HG03439 (cell line): ENCODE results near the gene IFFO2.
"Not testable (repeated sequence)": the region's sequence is repeated elsewhere in the genome, so short reads cannot be mapped to it uniquely, and the experiment has no call there.

ENCODE experiments used
- ATAC-seq: cut with Tn5 transposase; IDR thresholded peaks from one replicate; pipeline ENCODE4 v1.9.1; 2021; ENCODE audit warnings: mild to moderate bottlenecking, moderate library complexity; ENCODE audit not compliant: unreplicated experiment

Gene IFFO2

GRCh38 chr1:18901147-18901951 lies 55.1 kb downstream of the IFFO2 start:
- ATAC-seq, result no peak

GRCh38 chr1:18900303-18900841 lies 56.1 kb downstream of the IFFO2 start:
- no peak for ATAC-seq

GRCh38 chr1:18899363-18900049 lies 57.0 kb downstream of the IFFO2 start:
- no peak for ATAC-seq

- ATAC-seq, result no peak
Measured at GRCh38 chr1:18898567-18898966, 57.9 kb downstream of the IFFO2 start.

- no peak for ATAC-seq
Measured at GRCh38 chr1:18895317-18895716, 61.2 kb downstream of the IFFO2 start.

- no peak for ATAC-seq
Measured at GRCh38 chr1:18893120-18893519, 63.4 kb downstream of the IFFO2 start.

- ATAC-seq, result not testable (repeated sequence)
Measured at GRCh38 chr1:18891858-18892257, 64.6 kb downstream of the IFFO2 start.

- ATAC-seq, result no peak
Measured at GRCh38 chr1:18891426-18891780, 65.1 kb downstream of the IFFO2 start.

GRCh38 chr1:18890706-18891425 lies 65.6 kb downstream of the IFFO2 start:
- no peak for ATAC-seq

GRCh38 chr1:18886003-18886335 lies 70.5 kb downstream of the IFFO2 start:
- no peak for ATAC-seq

GRCh38 chr1:18885311-18886002 lies 71.0 kb downstream of the IFFO2 start:
- no peak for ATAC-seq

- no peak for ATAC-seq
Measured at GRCh38 chr1:18884727-18885126, 71.7 kb downstream of the IFFO2 start.

GRCh38 chr1:18884419-18884717 lies 72.1 kb downstream of the IFFO2 start:
- no peak for ATAC-seq

GRCh38 chr1:18883636-18884418 lies 72.6 kb downstream of the IFFO2 start:
- ATAC-seq, result no peak

GRCh38 chr1:18883079-18883478 lies 73.4 kb downstream of the IFFO2 start:
- no peak for ATAC-seq

GRCh38 chr1:18882486-18882885 lies 74.0 kb downstream of the IFFO2 start:
- ATAC-seq, result no peak

GRCh38 chr1:18881642-18882431 lies 74.6 kb downstream of the IFFO2 start:
- no peak for ATAC-seq

GRCh38 chr1:18881164-18881563 lies 75.3 kb downstream of the IFFO2 start:
- no peak for ATAC-seq

- no peak for ATAC-seq
Measured at GRCh38 chr1:18880585-18880984, 75.9 kb downstream of the IFFO2 start.
